Measurements from ENCODE around the gene NXPE1. TPM values are rescaled to one million over a fixed set of nuclear protein-coding genes. Genes with fewer than 3 reads are reported as not detected.

NXPE1 gene
- total RNA-seq, 1 experiment from 2014 or later: not detected

DNA sequence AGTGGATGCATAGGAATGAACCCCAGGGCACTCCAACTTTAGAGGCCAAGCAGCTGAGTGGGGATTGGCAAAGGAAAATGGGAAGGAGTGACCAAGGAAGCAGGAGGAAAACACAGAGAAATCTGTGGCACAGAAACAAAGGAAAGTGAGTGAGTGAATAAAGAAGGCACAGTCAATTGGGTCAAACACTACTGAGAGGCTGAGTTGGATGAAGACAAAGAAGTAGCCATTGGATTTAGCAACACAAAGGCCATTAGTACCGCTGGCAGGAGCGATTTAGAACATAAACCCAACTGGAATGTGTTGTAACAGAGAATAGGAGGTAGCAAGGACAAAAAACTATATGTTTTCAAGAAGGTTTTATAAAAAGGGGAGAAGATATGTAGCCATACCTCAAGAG lies 6.6 kb upstream of the NXPE1 start:
- TF ChIP-seq YY1 (IDR thresholded peaks at IDR 0.05; ENCODE audit: extremely low read depth, insufficient replicate concordance, low read depth, low read length): no peak
- TF ChIP-seq JUND (IDR thresholded peaks at IDR 0.05): no peak
- TF ChIP-seq ZFX (IDR thresholded peaks at IDR 0.05): no peak
- TF ChIP-seq CEBPB (IDR thresholded peaks at IDR 0.05; ENCODE audit: low read depth): no peak
- TF ChIP-seq, protein P1, sequence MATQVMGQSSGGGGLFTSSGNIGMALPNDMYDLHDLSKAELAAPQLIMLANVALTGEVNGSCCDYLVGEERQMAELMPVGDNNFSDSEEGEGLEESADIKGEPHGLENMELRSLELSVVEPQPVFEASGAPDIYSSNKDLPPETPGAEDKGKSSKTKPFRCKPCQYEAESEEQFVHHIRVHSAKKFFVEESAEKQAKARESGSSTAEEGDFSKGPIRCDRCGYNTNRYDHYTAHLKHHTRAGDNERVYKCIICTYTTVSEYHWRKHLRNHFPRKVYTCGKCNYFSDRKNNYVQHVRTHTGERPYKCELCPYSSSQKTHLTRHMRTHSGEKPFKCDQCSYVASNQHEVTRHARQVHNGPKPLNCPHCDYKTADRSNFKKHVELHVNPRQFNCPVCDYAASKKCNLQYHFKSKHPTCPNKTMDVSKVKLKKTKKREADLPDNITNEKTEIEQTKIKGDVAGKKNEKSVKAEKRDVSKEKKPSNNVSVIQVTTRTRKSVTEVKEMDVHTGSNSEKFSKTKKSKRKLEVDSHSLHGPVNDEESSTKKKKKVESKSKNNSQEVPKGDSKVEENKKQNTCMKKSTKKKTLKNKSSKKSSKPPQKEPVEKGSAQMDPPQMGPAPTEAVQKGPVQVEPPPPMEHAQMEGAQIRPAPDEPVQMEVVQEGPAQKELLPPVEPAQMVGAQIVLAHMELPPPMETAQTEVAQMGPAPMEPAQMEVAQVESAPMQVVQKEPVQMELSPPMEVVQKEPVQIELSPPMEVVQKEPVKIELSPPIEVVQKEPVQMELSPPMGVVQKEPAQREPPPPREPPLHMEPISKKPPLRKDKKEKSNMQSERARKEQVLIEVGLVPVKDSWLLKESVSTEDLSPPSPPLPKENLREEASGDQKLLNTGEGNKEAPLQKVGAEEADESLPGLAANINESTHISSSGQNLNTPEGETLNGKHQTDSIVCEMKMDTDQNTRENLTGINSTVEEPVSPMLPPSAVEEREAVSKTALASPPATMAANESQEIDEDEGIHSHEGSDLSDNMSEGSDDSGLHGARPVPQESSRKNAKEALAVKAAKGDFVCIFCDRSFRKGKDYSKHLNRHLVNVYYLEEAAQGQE (IDR thresholded peaks at IDR 0.05; ENCODE audit: low read depth): no peak
- TF ChIP-seq FOSL1 (IDR thresholded peaks at IDR 0.05; ENCODE audit: low read depth): no peak
- TF ChIP-seq SP1 (IDR thresholded peaks at IDR 0.05; ENCODE audit: low read depth): no peak
- no peak for TF ChIP-seq TCF7L2 (IDR thresholded peaks at IDR 0.05; ENCODE audit: borderline replicate concordance, extremely low read depth, insufficient read depth, insufficient read length)
- TF ChIP-seq, protein P2, sequence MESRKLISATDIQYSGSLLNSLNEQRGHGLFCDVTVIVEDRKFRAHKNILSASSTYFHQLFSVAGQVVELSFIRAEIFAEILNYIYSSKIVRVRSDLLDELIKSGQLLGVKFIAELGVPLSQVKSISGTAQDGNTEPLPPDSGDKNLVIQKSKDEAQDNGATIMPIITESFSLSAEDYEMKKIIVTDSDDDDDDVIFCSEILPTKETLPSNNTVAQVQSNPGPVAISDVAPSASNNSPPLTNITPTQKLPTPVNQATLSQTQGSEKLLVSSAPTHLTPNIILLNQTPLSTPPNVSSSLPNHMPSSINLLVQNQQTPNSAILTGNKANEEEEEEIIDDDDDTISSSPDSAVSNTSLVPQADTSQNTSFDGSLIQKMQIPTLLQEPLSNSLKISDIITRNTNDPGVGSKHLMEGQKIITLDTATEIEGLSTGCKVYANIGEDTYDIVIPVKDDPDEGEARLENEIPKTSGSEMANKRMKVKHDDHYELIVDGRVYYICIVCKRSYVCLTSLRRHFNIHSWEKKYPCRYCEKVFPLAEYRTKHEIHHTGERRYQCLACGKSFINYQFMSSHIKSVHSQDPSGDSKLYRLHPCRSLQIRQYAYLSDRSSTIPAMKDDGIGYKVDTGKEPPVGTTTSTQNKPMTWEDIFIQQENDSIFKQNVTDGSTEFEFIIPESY (IDR thresholded peaks at IDR 0.05; ENCODE audit: extremely low read depth, insufficient replicate concordance, low read length): no peak
- no peak for TF ChIP-seq EGR1 (IDR thresholded peaks at IDR 0.05; ENCODE audit: low read depth)
- TF ChIP-seq EZH2 (IDR thresholded peaks at IDR 0.05): no peak
- TF ChIP-seq POLR2AphosphoS5 (IDR thresholded peaks at IDR 0.05; ENCODE audit: low read depth, low read length): no peak
- no peak for TF ChIP-seq ZNF274 (IDR thresholded peaks at IDR 0.05; ENCODE audit: low read depth, low read length)
- TF ChIP-seq RAD21 (IDR thresholded peaks at IDR 0.05; ENCODE audit: low read depth): no peak
- TF ChIP-seq, protein P3, sequence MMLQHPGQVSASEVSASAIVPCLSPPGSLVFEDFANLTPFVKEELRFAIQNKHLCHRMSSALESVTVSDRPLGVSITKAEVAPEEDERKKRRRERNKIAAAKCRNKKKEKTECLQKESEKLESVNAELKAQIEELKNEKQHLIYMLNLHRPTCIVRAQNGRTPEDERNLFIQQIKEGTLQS (IDR thresholded peaks at IDR 0.05): no peak
- TF ChIP-seq, protein P4, sequence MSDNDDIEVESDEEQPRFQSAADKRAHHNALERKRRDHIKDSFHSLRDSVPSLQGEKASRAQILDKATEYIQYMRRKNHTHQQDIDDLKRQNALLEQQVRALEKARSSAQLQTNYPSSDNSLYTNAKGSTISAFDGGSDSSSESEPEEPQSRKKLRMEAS (IDR thresholded peaks at IDR 0.05): no peak
- TF ChIP-seq SIN3A (IDR thresholded peaks at IDR 0.05; ENCODE audit: low read depth): no peak
- ChIA-PET POLR2A (no interaction called here), CTCF (no interaction called here), RAD21 (ENCODE audit: low non-redundant PET in 1 of 2, low total read pairs in 2 of 2, uncharacterized antibody in 2 of 2, unreplicated experiment in 2 of 2) (no interaction called here)
- H4K20me1 ChIP-seq (ENCODE audit: insufficient read depth): no peaks in the 10 kb centered on the region
- no peaks in the 10 kb centered on the region for H3K79me2 ChIP-seq (ENCODE audit: insufficient read depth, low read length)
- peaks cover 0 to 17% of the 10 kb centered on the region in 2 experiments; a peak in 2 of 4 replicates for H3K4me1 ChIP-seq (ENCODE audit: control insufficient read depth in 1 of 2, insufficient read depth in 2 of 2, low read length in 2 of 2)
- H3K27me3 ChIP-seq (ENCODE audit: insufficient read depth, low read length): no peaks in the 10 kb centered on the region
- H3K27ac ChIP-seq (ENCODE audit: low read depth, low read length): no peak overlapping the region
- H3K4me2 ChIP-seq (ENCODE audit: low read length): no peak overlapping the region
- H3K36me3 ChIP-seq (ENCODE audit: control insufficient read depth in 1 of 2, insufficient read depth in 2 of 2, low read length in 2 of 2): no peaks in the 10 kb centered on the region
- intact Hi-C loops (cut with micrococcal nuclease): no loop called here
- DNase-seq (ENCODE audit: low read depth, low spot score) (no peak), ATAC-seq (no peak)
- no peaks in the 10 kb centered on the region for H3K9me3 ChIP-seq (ENCODE audit: control insufficient read depth in 1 of 2, insufficient read depth in 1 of 2, low read depth in 1 of 2, low read length in 2 of 2)
- no peak overlapping the region for H3K4me3 ChIP-seq (replicated peaks in 1 of 2; ENCODE audit: low read depth in 1 of 2, low read length in 2 of 2)
- H3K9ac ChIP-seq (ENCODE audit: low read length): no peak overlapping the region
- no TSS peak for BruUV-seq (replicated peaks)
- H2AFZ ChIP-seq (ENCODE audit: low read depth, low read length, poor library complexity, severe bottlenecking): no peak overlapping the region
- no peaks in the 10 kb centered on the region for H3K9me2 ChIP-seq (ENCODE audit: insufficient read depth)
